Astrocyte of the cerebellum (primary cell): ENCODE results near the gene LMO7.

Experiments
- DNase-seq: peaks from one replicate; pipeline ENCODE4 v3.0.0-alpha.2; 2011; ENCODE audit warnings: low read depth
- H3K4me3 ChIP-seq: 2 replicates; pipeline ENCODE4 v1.5.1; 2011; ENCODE audit warnings: mild to moderate bottlenecking, low read depth, low read length, moderate library complexity
- in situ Hi-C: cut with HindIII; loops from 2 replicates; pipeline ENCODE4 v1.10.0; 2017; ENCODE audit warnings: low sequenced_read_pairs
- TF ChIP-seq, protein P1 (sequence below): IDR thresholded peaks from 2 replicates; pipeline ENCODE4 v1.5.1; 2012; ENCODE audit warnings: low read length, low read depth, moderate library complexity, mild to moderate bottlenecking; ENCODE audit errors: missing control alignments

The LMO7 gene

DNA sequence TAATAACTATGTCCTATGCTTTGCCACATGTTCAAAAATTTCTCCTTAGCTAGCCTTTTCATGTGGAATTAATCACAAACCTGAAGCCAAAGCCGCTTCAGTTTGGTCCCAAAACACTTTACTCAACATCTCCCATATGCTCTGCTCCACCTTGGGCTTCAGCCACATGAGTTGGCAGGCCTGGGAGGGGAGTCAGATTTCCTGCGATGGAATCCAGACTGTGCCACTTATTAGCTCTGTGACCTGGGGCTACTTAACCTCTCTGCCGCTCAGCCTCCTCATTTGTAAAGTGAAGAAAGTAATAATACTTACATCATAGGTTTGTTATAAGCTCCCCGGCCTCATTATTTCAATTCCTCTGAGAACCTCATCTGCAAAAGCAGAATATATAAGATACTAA, 272.0 kb downstream of the LMO7 start:
- no peak overlapping the region for H3K4me3 ChIP-seq
- in situ Hi-C loops: no loop called here
- DNase-seq: peak; percentile 5
- TF ChIP-seq, protein P1, sequence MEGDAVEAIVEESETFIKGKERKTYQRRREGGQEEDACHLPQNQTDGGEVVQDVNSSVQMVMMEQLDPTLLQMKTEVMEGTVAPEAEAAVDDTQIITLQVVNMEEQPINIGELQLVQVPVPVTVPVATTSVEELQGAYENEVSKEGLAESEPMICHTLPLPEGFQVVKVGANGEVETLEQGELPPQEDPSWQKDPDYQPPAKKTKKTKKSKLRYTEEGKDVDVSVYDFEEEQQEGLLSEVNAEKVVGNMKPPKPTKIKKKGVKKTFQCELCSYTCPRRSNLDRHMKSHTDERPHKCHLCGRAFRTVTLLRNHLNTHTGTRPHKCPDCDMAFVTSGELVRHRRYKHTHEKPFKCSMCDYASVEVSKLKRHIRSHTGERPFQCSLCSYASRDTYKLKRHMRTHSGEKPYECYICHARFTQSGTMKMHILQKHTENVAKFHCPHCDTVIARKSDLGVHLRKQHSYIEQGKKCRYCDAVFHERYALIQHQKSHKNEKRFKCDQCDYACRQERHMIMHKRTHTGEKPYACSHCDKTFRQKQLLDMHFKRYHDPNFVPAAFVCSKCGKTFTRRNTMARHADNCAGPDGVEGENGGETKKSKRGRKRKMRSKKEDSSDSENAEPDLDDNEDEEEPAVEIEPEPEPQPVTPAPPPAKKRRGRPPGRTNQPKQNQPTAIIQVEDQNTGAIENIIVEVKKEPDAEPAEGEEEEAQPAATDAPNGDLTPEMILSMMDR: no peak
